Liver (tissue), 3 donors: ENCODE results near the gene PLCB4.

ENCODE experiments used
- EGR1 ChIP-seq, 2 donors: IDR thresholded peaks; 2 replicates each; pipeline ENCODE4 v1.6.1; 2016 to 2018; ENCODE audit warnings: antibody characterized with exemption in 2 of 2, low read depth in 2 of 2
- GABPA ChIP-seq, 2 donors: IDR thresholded peaks in 1 of 2; conservative IDR thresholded peaks in 1 of 2; 2 replicates each; pipeline ENCODE4 v1.6.1; 2016; ENCODE audit warnings: antibody characterized with exemption in 2 of 2, mild to moderate bottlenecking in 1 of 2, moderate library complexity in 1 of 2
- RAD21 ChIP-seq, 2 donors: IDR thresholded peaks; 2 replicates each; pipeline ENCODE4 v1.6.1; 2016; ENCODE audit warnings: antibody characterized with exemption in 2 of 2, mild to moderate bottlenecking in 2 of 2
- REST ChIP-seq: IDR thresholded peaks from 2 replicates; pipeline ENCODE4 v1.6.1; 2016; ENCODE audit warnings: antibody characterized with exemption, mild to moderate bottlenecking
- YY1 ChIP-seq: IDR thresholded peaks from 2 replicates; pipeline ENCODE4 v1.6.1; 2016; ENCODE audit warnings: antibody characterized with exemption, mild to moderate bottlenecking
- TF ChIP-seq, protein P1 (sequence below): fragments of 150-350 bp; IDR thresholded peaks from 2 replicates; pipeline ENCODE4 v1.5.1; 2017; ENCODE audit warnings: improper control_type of control experiment, low read depth, low read length; ENCODE audit not compliant: missing input control
- TF ChIP-seq, protein P2 (sequence below): IDR thresholded peaks from 2 replicates; pipeline ENCODE4 v1.6.1; 2016; ENCODE audit warnings: antibody characterized with exemption
- donor health status: healthy.
- donor health status: healthy.

- TF ChIP-seq, protein P1, sequence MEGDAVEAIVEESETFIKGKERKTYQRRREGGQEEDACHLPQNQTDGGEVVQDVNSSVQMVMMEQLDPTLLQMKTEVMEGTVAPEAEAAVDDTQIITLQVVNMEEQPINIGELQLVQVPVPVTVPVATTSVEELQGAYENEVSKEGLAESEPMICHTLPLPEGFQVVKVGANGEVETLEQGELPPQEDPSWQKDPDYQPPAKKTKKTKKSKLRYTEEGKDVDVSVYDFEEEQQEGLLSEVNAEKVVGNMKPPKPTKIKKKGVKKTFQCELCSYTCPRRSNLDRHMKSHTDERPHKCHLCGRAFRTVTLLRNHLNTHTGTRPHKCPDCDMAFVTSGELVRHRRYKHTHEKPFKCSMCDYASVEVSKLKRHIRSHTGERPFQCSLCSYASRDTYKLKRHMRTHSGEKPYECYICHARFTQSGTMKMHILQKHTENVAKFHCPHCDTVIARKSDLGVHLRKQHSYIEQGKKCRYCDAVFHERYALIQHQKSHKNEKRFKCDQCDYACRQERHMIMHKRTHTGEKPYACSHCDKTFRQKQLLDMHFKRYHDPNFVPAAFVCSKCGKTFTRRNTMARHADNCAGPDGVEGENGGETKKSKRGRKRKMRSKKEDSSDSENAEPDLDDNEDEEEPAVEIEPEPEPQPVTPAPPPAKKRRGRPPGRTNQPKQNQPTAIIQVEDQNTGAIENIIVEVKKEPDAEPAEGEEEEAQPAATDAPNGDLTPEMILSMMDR, result no peak
- TF ChIP-seq GABPA (IDR thresholded peaks at IDR 0.05 in 1 of 2, conservative IDR thresholded peaks at IDR 0.05 in 1 of 2), result no peak
- TF ChIP-seq EGR1 (IDR thresholded peaks at IDR 0.05; ENCODE audit: low read depth in 2 of 2), result no peak
- TF ChIP-seq YY1, result no peak
- TF ChIP-seq, protein P2, sequence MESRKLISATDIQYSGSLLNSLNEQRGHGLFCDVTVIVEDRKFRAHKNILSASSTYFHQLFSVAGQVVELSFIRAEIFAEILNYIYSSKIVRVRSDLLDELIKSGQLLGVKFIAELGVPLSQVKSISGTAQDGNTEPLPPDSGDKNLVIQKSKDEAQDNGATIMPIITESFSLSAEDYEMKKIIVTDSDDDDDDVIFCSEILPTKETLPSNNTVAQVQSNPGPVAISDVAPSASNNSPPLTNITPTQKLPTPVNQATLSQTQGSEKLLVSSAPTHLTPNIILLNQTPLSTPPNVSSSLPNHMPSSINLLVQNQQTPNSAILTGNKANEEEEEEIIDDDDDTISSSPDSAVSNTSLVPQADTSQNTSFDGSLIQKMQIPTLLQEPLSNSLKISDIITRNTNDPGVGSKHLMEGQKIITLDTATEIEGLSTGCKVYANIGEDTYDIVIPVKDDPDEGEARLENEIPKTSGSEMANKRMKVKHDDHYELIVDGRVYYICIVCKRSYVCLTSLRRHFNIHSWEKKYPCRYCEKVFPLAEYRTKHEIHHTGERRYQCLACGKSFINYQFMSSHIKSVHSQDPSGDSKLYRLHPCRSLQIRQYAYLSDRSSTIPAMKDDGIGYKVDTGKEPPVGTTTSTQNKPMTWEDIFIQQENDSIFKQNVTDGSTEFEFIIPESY, result no peak
- no peak for TF ChIP-seq REST
- TF ChIP-seq RAD21 (IDR thresholded peaks at IDR 0.05), result no peak
Measured at GRCh38 chr20:9233804-9234203, 164.9 kb downstream of the PLCB4 start.
